ENCODE results near the gene P2RY2. TPM values are rescaled to one million over a fixed set of nuclear protein-coding genes. Genes with fewer than 3 reads are reported as not detected.

P2RY2 gene
- total RNA-seq, 1 experiment from 2014 or later: 2.9 TPM

DNA sequence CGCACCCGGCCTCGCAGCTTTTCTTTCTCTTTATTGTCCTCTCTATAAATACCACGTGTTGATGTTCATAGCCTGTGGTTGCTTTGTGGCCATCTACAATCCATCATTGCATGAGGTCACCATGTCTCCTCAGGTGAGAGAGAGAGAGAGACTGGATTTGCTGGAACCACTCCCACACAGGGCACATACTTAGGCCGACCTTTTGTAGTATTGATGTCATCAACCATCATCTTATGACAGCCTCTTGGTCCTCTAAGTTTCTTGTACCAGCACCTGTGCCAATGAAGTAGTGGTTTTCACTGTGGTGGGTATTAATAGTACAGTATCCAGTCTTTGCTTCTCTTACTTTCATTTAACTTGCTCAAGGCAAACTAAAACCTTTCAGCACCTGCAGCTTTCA, 31.2 kb downstream of the P2RY2 start:
- H3K79me2 ChIP-seq (ENCODE audit: insufficient read depth, low read length): no peaks in the 10 kb centered on the region
- BruUV-seq (replicated peaks): no TSS peak
- no peaks in the 10 kb centered on the region for H3K9me3 ChIP-seq (ENCODE audit: control insufficient read depth in 1 of 2, insufficient read depth in 1 of 2, low read depth in 1 of 2, low read length in 2 of 2)
- ChIA-PET RAD21 (ENCODE audit: low non-redundant PET in 1 of 2, low total read pairs in 2 of 2, uncharacterized antibody in 2 of 2, unreplicated experiment in 2 of 2) (no interaction called here), POLR2A (no interaction called here), CTCF (interaction anchor here (1.1 to 1.2 kb wide), 2 partner anchors 12 to 418 kb away, joined by 3 to 5 read pairs; no protein-coding TSS in a partner anchor)
- no peak overlapping the region for H3K27ac ChIP-seq (ENCODE audit: low read depth, low read length)
- H2AFZ ChIP-seq (ENCODE audit: low read depth, low read length, poor library complexity, severe bottlenecking): no peak overlapping the region
- ATAC-seq: no peak
- no peak for DNase-seq (ENCODE audit: low read depth, low spot score)
- no peaks in the 10 kb centered on the region for H3K9me2 ChIP-seq (ENCODE audit: insufficient read depth)
- intact Hi-C loops (cut with micrococcal nuclease): no loop called here
- peaks cover 0 to 15% of the 10 kb centered on the region in 2 experiments; a peak in 2 of 4 replicates for H3K4me1 ChIP-seq (ENCODE audit: control insufficient read depth in 1 of 2, insufficient read depth in 2 of 2, low read length in 2 of 2)
- no peak overlapping the region for H3K4me2 ChIP-seq (ENCODE audit: low read length)
- H3K4me3 ChIP-seq (replicated peaks in 1 of 2; ENCODE audit: low read depth in 1 of 2, low read length in 2 of 2): no peak overlapping the region
- H3K27me3 ChIP-seq (ENCODE audit: insufficient read depth, low read length): no peaks in the 10 kb centered on the region
- no peak for TF ChIP-seq CBX3 (IDR thresholded peaks at IDR 0.05; ENCODE audit: low read depth)
- TF ChIP-seq EGR1 (IDR thresholded peaks at IDR 0.05; ENCODE audit: low read depth): no peak
- no peak for TF ChIP-seq SIN3A (IDR thresholded peaks at IDR 0.05; ENCODE audit: low read depth)
- TF ChIP-seq TCF7L2 (IDR thresholded peaks at IDR 0.05; ENCODE audit: borderline replicate concordance, extremely low read depth, insufficient read depth, insufficient read length): no peak
- no peak for TF ChIP-seq EZH2phosphoT487 (IDR thresholded peaks at IDR 0.05; ENCODE audit: borderline replicate concordance)
- TF ChIP-seq CEBPB (IDR thresholded peaks at IDR 0.05; ENCODE audit: low read depth): no peak
- TF ChIP-seq YY1 (IDR thresholded peaks at IDR 0.05; ENCODE audit: extremely low read depth, insufficient replicate concordance, low read depth, low read length): no peak
- no peak for TF ChIP-seq POLR2A (IDR thresholded peaks at IDR 0.05; ENCODE audit: borderline replicate concordance, extremely low read depth, insufficient read depth, insufficient read length)
- no peak for TF ChIP-seq SP1 (IDR thresholded peaks at IDR 0.05; ENCODE audit: low read depth)
- no peak for TF ChIP-seq POLR2AphosphoS5 (IDR thresholded peaks at IDR 0.05; ENCODE audit: low read depth, low read length)
- H3K9ac ChIP-seq (ENCODE audit: low read length): no peak overlapping the region
- H3K36me3 ChIP-seq (ENCODE audit: control insufficient read depth in 1 of 2, insufficient read depth in 2 of 2, low read length in 2 of 2): no peaks in the 10 kb centered on the region
- no peaks in the 10 kb centered on the region for H4K20me1 ChIP-seq (ENCODE audit: insufficient read depth)

- no peaks in the 10 kb centered on the region for H3K9me3 ChIP-seq (ENCODE audit: control insufficient read depth in 1 of 2, insufficient read depth in 1 of 2, low read depth in 1 of 2, low read length in 2 of 2)
- intact Hi-C loops (cut with micrococcal nuclease): no loop called here
- ChIA-PET CTCF (no interaction called here), POLR2A (no interaction called here), RAD21 (ENCODE audit: low non-redundant PET in 1 of 2, low total read pairs in 2 of 2, uncharacterized antibody in 2 of 2, unreplicated experiment in 2 of 2) (no interaction called here)
- no peak overlapping the region for H3K4me3 ChIP-seq (replicated peaks in 1 of 2; ENCODE audit: low read depth in 1 of 2, low read length in 2 of 2)
- ATAC-seq (no peak), DNase-seq (ENCODE audit: low read depth, low spot score) (no peak)
- H3K4me2 ChIP-seq (ENCODE audit: low read length): no peak overlapping the region
- H3K79me2 ChIP-seq (ENCODE audit: insufficient read depth, low read length): no peaks in the 10 kb centered on the region
- H3K9me2 ChIP-seq (ENCODE audit: insufficient read depth): no peaks in the 10 kb centered on the region
- no peak for TF ChIP-seq YY1 (IDR thresholded peaks at IDR 0.05; ENCODE audit: extremely low read depth, insufficient replicate concordance, low read depth, low read length)
- no peak for TF ChIP-seq ZBTB33 (IDR thresholded peaks at IDR 0.05; ENCODE audit: extremely low read depth, insufficient replicate concordance, low read length)
- no peak for TF ChIP-seq CEBPB (IDR thresholded peaks at IDR 0.05; ENCODE audit: low read depth)
- H3K27ac ChIP-seq (ENCODE audit: low read depth, low read length): no peak overlapping the region
- BruUV-seq (replicated peaks): no TSS peak
- H3K4me1 ChIP-seq (ENCODE audit: control insufficient read depth in 1 of 2, insufficient read depth in 2 of 2, low read length in 2 of 2): peaks cover 0 to 15% of the 10 kb centered on the region in 2 experiments; a peak in 2 of 4 replicates
- no peaks in the 10 kb centered on the region for H3K36me3 ChIP-seq (ENCODE audit: control insufficient read depth in 1 of 2, insufficient read depth in 2 of 2, low read length in 2 of 2)
- no peak overlapping the region for H3K9ac ChIP-seq (ENCODE audit: low read length)
- H3K27me3 ChIP-seq (ENCODE audit: insufficient read depth, low read length): no peaks in the 10 kb centered on the region
- H4K20me1 ChIP-seq (ENCODE audit: insufficient read depth): no peaks in the 10 kb centered on the region
- no peak overlapping the region for H2AFZ ChIP-seq (ENCODE audit: low read depth, low read length, poor library complexity, severe bottlenecking)
Observed at GRCh38 chr11:73249853-73250783, 32.0 kb downstream of the P2RY2 start.

Data from HCT116 (cell line).